ENCODE results near the gene ADAMTS17. TPM values are rescaled to one million over a fixed set of nuclear protein-coding genes. Genes with fewer than 3 reads are reported as not detected.

Gene ADAMTS17
- total RNA-seq, 1 donor from 2014 or later, result 0.83 TPM

DNA sequence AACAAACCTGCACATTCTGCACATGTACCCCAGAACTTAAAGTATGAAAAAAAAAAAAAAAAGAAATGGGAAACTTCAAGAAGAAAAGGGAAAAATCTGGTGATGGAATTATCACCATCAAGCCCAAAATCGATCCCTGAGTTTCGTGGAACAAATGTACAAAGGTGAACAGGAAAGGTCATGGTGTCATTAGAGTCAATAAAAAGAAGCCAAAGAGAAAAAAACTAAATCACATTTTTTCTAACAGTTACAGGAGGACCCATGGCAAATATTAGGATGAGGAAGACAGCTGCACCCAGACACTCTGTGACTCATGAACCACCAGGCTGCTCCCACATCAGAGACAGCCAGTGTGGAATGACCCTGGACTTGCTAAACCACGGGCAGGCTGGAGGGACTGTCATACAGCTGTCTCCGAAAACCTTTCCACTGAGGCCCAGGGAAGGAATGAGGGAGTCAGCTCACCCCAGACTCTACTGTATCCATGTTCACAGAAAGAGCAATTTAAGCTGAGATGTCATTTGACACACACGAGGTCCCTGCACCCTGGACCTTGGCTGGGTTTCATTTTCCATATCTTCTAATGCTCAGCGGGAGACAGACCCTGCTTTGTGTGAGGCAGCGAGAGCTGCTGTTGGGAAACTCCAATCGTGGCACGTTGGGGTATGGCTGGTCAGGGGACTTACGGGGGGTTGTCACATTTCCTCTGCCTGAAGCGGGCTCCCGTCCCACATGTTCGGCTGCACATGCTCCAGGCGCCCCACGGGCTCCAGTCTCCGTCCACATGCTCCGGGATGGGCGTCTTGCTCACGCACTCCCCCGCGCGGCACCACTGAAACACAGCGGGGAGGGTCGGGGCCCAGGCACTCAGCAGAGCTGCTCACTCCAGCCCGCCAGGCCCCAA is 210.2 kb downstream of the ADAMTS17 start:
- no peaks in the 10 kb centered on the region for H3K36me3 Mint-ChIP-seq (ENCODE audit: low read depth)
- no peaks in the 10 kb centered on the region for H3K27me3 Mint-ChIP-seq (ENCODE audit: insufficient read depth)
- intact Hi-C loops (cut with micrococcal nuclease), result loop anchor here (5.0 kb wide), 1 partner anchor 204 kb away; no protein-coding TSS in a partner anchor
- H3K27ac Mint-ChIP-seq, result no peak overlapping the region
- H3K4me3 Mint-ChIP-seq, result peak overlapping the region; percentile 15
- H3K4me1 Mint-ChIP-seq (ENCODE audit: low read depth), result no peaks in the 10 kb centered on the region
- H3K9me3 Mint-ChIP-seq, result no peaks in the 10 kb centered on the region
- DNase-seq (ENCODE audit: low spot score), result peak; percentile 7

DNA sequence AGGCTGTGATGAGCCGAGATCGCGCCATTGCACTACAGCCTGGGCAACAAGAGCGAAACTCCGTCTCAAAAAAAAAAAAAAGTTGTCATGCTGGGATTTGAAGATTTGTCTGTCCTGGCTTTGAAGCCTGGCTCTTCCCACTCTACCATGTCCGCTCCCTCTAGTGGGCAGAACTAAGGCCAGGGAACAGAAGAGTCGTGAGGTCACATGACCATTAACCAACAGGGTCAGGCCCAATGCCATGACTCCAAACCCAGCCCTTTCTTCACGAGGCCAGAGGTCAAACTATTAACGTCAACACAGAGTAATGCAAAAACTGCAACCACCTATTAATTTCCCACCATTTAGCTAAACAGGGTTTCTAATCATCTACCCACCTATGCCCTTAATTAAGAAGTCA is 212.1 kb downstream of the ADAMTS17 start:
- intact Hi-C loops (cut with micrococcal nuclease), result loop anchor here (5.0 kb wide), 1 partner anchor 202 kb away; no protein-coding TSS in a partner anchor
- Mint-ChIP-seq H3K27me3 (ENCODE audit: insufficient read depth) (no peaks in the 10 kb centered on the region), H3K27ac (no peak overlapping the region), H3K9me3 (no peaks in the 10 kb centered on the region), H3K36me3 (ENCODE audit: low read depth) (no peaks in the 10 kb centered on the region), H3K4me3 (no peak overlapping the region), H3K4me1 (ENCODE audit: low read depth) (no peaks in the 10 kb centered on the region)
- no peak for DNase-seq (ENCODE audit: low spot score)

DNA sequence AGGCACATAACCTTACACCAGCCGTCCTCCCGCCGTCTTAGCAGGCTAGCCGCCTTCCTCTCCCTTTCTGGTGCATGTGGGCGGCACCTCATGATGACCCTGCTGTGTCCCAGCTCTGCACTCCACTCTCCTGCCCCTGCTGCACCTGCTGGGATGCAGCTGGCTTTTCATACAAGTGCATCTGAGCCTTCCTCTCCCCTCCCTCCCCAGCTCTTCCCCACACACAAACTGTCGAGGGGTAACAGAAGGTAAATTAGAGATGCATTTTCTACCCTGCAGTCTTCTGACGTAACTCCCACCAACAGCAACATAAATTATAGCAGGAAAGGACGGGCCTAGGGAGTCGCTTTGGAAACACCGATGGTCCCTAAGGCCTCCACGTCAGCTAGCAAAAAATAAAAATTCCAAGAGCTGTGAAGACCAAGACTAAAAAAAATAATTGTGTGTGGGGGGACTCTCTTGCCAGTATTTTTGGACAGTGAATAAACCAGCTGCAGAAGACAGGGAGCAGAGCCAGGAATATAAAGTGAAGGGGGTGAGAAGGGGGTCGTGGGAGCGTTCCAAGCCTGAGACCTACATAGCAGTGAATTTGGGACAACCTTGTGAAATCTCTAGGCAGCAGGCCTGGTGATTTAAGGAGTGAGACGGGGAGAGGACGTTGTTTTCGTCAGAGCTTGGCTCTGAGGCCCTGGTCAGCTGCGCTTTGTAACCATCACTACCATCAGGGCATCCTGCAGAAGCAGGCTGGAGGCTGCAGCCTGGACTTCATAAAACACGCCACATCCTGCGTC is 216.2 kb downstream of the ADAMTS17 start:
- H3K27me3 Mint-ChIP-seq (ENCODE audit: insufficient read depth), result no peaks in the 10 kb centered on the region
- no peak overlapping the region for H3K4me3 Mint-ChIP-seq
- H3K27ac Mint-ChIP-seq, result no peak overlapping the region
- peaks cover 3% of the 10 kb centered on the region for H3K36me3 Mint-ChIP-seq (ENCODE audit: low read depth)
- intact Hi-C loops (cut with micrococcal nuclease), result no loop called here
- no peak for DNase-seq (ENCODE audit: low spot score)
- H3K9me3 Mint-ChIP-seq, result peaks cover 17% of the 10 kb centered on the region
- no peaks in the 10 kb centered on the region for H3K4me1 Mint-ChIP-seq (ENCODE audit: low read depth)

DNA sequence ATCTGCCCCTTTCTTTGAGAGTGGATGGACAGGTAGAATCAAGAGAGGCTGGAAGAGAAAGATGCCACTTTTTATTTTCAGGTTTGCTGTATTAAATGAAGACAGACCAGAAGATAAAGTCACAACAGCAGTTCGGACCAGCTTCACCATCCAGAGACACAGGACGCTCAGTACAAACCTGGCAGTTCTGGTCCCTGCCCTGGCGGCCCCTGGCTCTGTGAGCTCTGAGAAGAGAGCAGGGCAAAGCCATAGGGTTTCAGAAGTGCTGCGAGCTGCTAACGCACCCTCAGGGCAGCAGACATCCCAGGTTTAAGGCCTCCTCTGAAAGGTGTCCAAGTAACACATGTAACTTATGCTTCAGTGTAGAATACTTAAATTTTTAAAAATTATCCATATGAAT is 216.8 kb downstream of the ADAMTS17 start:
- DNase-seq (ENCODE audit: low spot score), result no peak
- no peaks in the 10 kb centered on the region for H3K27me3 Mint-ChIP-seq (ENCODE audit: insufficient read depth)
- peaks cover 2% of the 10 kb centered on the region for H3K4me1 Mint-ChIP-seq (ENCODE audit: low read depth)
- H3K36me3 Mint-ChIP-seq (ENCODE audit: low read depth), result peaks cover 3% of the 10 kb centered on the region
- no peak overlapping the region for H3K27ac Mint-ChIP-seq
- H3K9me3 Mint-ChIP-seq, result peaks cover 17% of the 10 kb centered on the region
- no peak overlapping the region for H3K4me3 Mint-ChIP-seq
- intact Hi-C loops (cut with micrococcal nuclease), result no loop called here

DNA sequence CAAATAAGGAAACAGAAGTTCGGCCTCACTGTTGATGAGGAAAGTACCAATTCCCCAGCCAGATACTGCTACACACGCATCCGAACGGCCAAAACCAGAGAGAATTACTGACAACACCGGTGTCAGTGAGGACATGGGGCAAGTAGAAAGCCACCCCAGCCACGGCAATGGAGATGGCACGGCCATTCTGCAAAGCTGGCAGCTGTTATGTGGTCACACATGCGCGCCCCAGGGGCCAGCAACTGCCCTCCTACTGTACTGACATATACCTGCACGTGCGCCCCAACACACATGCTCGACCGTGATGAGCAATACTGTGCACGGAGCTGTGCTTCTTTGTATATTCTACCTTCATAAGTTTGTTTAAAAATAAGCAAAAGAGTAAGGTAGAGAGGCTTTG is 217.4 kb downstream of the ADAMTS17 start:
- Mint-ChIP-seq H3K4me1 (ENCODE audit: low read depth) (peaks cover 5% of the 10 kb centered on the region), H3K9me3 (peaks cover 17% of the 10 kb centered on the region), H3K27me3 (ENCODE audit: insufficient read depth) (no peaks in the 10 kb centered on the region), H3K4me3 (no peak overlapping the region), H3K27ac (no peak overlapping the region), H3K36me3 (ENCODE audit: low read depth) (peaks cover 3% of the 10 kb centered on the region)
- DNase-seq (ENCODE audit: low spot score), result no peak
- intact Hi-C loops (cut with micrococcal nuclease), result no loop called here

DNA sequence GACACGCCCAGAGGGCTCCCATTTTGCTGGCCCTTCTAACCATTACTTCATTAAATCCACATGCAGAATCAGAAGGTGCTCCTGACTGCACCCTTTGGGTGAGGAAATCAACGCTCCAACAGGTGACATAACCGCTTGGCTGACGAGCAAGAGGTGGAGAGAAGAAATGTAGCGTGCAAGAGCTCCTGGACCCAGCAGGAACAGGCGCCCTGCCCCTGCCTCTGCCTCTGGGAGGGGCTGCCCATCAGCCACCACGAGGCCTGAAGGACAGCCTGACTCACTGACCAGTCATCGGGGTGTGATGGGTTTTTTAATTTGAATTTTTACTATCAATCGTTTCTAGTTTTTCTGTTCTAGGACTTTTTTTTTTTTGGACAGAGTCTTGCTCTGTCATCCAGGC is 218.2 kb downstream of the ADAMTS17 start:
- Mint-ChIP-seq H3K27ac (no peak overlapping the region), H3K4me1 (ENCODE audit: low read depth) (peaks cover 5% of the 10 kb centered on the region), H3K27me3 (ENCODE audit: insufficient read depth) (no peaks in the 10 kb centered on the region), H3K9me3 (peaks cover 17% of the 10 kb centered on the region), H3K36me3 (ENCODE audit: low read depth) (peaks cover 3% of the 10 kb centered on the region), H3K4me3 (no peak overlapping the region)
- intact Hi-C loops (cut with micrococcal nuclease), result no loop called here
- no peak for DNase-seq (ENCODE audit: low spot score)

DNA sequence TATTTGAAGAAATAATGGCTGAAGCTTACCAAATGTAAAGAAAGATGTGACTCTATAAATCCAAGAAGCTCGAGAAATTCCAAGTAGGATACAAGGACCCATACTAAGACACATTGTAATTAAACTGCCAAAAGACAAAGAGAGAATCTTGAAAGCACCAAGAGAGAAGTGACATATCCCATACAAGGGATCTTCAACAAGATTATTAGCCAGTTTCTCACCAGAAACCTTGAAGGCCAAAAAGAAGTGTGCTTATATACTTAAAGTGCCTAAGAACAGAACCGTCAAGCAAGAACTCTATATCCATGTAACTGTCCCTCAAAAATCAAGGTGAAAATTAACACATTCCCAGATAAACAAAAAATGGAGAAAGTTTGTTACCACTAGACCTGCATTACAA is 220.5 kb downstream of the ADAMTS17 start:
- intact Hi-C loops (cut with micrococcal nuclease), result no loop called here

DNA sequence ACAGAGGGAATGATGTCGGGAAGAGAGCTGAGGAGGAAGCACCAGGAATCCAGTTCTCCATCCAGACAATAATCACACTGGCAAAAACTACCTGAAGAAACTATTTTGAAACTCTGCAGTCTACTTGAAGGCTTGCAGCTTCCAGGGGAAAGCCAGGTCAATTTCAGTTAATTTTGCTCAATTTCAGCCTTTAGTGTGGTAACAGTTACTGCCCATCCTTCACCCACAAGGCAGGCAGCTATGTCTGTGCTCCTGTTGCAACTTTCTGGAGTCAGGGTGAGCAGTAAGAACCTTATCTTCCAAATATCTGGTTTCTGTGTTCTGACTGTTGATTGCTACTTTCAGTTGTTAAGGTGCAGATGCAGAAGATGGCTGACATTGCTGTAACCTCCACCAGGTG is 221.7 kb downstream of the ADAMTS17 start:
- Mint-ChIP-seq H3K27me3 (ENCODE audit: insufficient read depth) (no peaks in the 10 kb centered on the region), H3K4me3 (no peak overlapping the region), H3K36me3 (ENCODE audit: low read depth) (peaks cover 3% of the 10 kb centered on the region), H3K27ac (no peak overlapping the region), H3K9me3 (peaks cover 22% of the 10 kb centered on the region), H3K4me1 (ENCODE audit: low read depth) (peaks cover 5% of the 10 kb centered on the region)
- intact Hi-C loops (cut with micrococcal nuclease), result no loop called here
- no peak for DNase-seq (ENCODE audit: low spot score)

More for the DNA sequence above, 220.5 kb downstream of the ADAMTS17 start:
- no peak overlapping the region for H3K4me3 Mint-ChIP-seq
- H3K4me1 Mint-ChIP-seq (ENCODE audit: low read depth), result peaks cover 5% of the 10 kb centered on the region
- no peak overlapping the region for H3K27ac Mint-ChIP-seq
- no peak for DNase-seq (ENCODE audit: low spot score)
- peaks cover 3% of the 10 kb centered on the region for H3K36me3 Mint-ChIP-seq (ENCODE audit: low read depth)
- peaks cover 22% of the 10 kb centered on the region for H3K9me3 Mint-ChIP-seq
- no peaks in the 10 kb centered on the region for H3K27me3 Mint-ChIP-seq (ENCODE audit: insufficient read depth)

DNA sequence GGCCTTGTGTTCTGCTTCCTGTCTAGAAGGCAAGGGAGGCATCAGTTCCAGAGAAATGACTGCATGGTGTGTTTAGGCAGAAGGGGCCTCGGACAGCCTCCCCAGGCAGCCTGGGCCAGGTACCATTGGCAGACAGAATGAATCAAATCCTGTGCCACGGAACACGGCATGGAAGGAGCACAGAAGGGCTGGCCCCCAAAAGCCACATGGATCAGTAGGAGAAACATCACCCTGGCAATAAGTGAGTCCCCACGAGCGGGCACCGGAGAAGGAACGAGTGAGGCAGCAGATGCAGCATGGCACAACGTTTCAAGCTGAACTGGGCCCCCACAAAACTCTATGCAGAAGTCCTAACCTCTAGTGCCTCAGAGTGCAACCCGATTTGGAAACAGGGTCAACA is 223.2 kb downstream of the ADAMTS17 start:
- intact Hi-C loops (cut with micrococcal nuclease), result no loop called here
- no peak overlapping the region for H3K4me3 Mint-ChIP-seq
- H3K27me3 Mint-ChIP-seq (ENCODE audit: insufficient read depth), result no peaks in the 10 kb centered on the region
- peaks cover 3% of the 10 kb centered on the region for H3K36me3 Mint-ChIP-seq (ENCODE audit: low read depth)
- no peak for DNase-seq (ENCODE audit: low spot score)
- no peak overlapping the region for H3K27ac Mint-ChIP-seq
- peaks cover 22% of the 10 kb centered on the region for H3K9me3 Mint-ChIP-seq
- peaks cover 5% of the 10 kb centered on the region for H3K4me1 Mint-ChIP-seq (ENCODE audit: low read depth)

DNA sequence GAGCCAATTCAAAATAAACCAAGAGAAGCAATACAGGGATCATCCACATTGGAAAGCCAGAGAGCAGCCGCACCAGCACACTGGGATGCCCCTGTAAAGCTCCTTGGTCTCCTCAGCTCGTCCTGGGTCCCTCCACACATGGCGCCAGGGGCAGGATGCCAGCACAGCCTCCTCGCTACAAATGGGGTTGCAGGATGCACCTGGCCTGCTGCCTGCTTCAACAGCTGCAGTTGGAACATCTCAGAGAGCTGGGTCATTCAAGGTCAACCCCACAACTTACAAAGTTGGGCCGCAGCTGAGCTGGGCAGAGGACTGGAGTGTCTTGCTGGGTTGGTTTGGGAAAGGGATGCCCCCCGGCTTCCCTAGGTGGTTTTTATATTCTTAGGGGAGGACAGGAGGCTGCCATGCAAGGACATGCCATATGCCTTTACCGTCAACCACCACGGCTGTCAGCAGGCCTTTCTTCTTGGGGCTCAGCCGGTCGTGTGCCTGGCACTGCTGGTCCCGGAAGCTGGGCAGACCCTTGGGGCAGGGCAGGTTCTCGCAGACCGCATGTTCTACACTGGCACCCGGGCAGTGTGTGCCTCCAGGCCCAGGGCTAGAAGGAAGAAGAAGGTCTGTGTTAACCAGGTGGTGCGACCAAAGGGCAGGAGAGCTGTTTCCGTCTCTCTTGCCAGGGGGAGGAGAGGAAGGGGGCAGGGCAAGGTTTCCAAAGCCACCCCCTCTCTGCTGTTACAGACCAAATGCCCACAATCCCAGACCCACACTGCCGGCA is 225.2 kb downstream of the ADAMTS17 start:
- Mint-ChIP-seq H3K4me3 (no peak overlapping the region), H3K27ac (no peak overlapping the region), H3K9me3 (peaks cover 15% of the 10 kb centered on the region), H3K27me3 (ENCODE audit: insufficient read depth) (peaks cover 2% of the 10 kb centered on the region), H3K36me3 (ENCODE audit: low read depth) (no peaks in the 10 kb centered on the region), H3K4me1 (ENCODE audit: low read depth) (peaks cover 9% of the 10 kb centered on the region)
- no peak for DNase-seq (ENCODE audit: low spot score)
- intact Hi-C loops (cut with micrococcal nuclease), result no loop called here

DNA sequence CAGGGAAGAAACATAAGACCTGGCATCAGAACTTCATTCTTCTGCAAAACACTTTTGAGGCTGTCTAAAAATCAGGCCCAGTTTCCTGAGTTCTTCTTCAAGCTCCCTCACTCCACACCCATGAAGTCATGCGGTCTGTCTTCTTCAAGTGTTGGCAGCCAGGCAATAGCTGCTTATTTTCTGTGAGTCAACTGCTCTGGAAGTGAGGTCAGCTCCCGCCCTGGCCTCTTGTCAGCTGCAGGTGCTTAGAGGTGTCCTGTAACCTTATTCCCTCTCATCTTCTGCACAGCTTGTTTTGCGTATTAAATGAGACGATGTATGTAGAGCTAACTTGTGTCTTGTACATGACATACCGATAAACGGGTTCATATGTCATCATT is 226.1 kb downstream of the ADAMTS17 start:
- intact Hi-C loops (cut with micrococcal nuclease), result no loop called here

DNA sequence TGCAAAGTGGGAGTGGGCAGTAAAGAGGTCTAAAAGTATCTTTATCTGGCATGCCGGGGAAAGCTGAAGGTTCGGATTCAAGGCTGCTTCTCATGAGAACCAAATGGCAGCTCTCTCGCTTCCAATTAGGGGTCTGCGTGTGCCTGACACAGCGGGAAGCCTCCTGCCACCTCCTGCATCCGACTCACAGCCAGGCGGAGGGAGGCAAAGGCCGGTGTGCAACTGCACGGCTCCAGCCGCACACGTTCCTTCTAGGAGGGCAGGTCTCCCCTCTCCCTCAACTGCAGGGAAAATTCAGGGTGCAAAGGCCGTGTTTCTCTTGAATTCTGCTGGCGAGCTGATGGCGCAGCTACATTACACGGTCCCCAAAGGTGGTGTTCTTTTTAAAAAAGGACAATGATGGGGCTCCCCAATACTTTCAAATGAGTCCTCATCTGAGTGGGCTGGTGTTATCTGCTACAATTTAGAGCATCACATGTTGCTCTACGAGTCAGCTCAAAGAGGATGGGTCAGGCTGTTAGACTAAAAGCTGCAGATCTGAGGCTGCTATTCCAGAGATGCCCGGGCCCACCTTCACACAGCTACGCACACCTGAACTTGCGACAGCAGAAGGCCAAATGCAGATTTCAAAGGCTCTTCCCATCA is 226.6 kb downstream of the ADAMTS17 start:
- Mint-ChIP-seq H3K4me3 (no peak overlapping the region), H3K36me3 (ENCODE audit: low read depth) (no peaks in the 10 kb centered on the region), H3K27ac (no peak overlapping the region), H3K27me3 (ENCODE audit: insufficient read depth) (peaks cover 2% of the 10 kb centered on the region), H3K4me1 (ENCODE audit: low read depth) (peaks cover 21% of the 10 kb centered on the region), H3K9me3 (peaks cover 4% of the 10 kb centered on the region)
- intact Hi-C loops (cut with micrococcal nuclease), result no loop called here
- no peak for DNase-seq (ENCODE audit: low spot score)

More for the DNA sequence above, 226.1 kb downstream of the ADAMTS17 start:
- Mint-ChIP-seq H3K4me3 (no peak overlapping the region), H3K27ac (no peak overlapping the region), H3K27me3 (ENCODE audit: insufficient read depth) (peaks cover 2% of the 10 kb centered on the region), H3K9me3 (peaks cover 6% of the 10 kb centered on the region), H3K36me3 (ENCODE audit: low read depth) (no peaks in the 10 kb centered on the region), H3K4me1 (ENCODE audit: low read depth) (peaks cover 18% of the 10 kb centered on the region)
- DNase-seq (ENCODE audit: low spot score), result no peak

Data from activated T-helper 1 cell treated with anti-CD3 and anti-CD28 coated beads, Interleukin-12 subunit alpha, Interleukin-12 subunit beta, Interleukin-2, Interleukin-4 antibody, amounts not matched to agents 30 ng/mL and 10 ng/mL and 1 ng/mL, durations not matched to agents 14 hours and 24 hours and 36 hours (primary cell).